ENCODE data around the gene PIK3C2G. TPM values are rescaled to one million over a fixed set of nuclear protein-coding genes. Genes with fewer than 3 reads are reported as not detected.

The PIK3C2G gene
- total and polyA plus RNA-seq, 4 donors: 0.11 to 4.8 (median 0.74) TPM; not detected in 1

DNA sequence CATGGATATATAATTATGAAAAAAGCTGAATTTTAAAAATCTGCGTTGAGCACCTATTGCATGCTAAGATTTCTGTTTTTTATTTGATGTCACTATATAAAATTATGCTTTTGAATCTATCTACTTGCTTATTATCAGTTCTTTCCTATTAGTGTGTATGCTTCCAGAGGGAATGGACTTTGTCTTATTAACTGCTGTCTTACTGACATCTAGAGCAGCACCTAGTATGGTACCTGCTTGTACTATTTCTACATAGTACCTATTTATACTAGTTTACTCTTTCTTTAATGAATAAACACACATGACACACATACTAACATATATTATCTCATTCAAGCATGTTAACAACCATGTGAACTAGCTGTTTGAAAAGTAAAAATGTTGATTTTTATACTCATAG lies 38.6 kb upstream of the PIK3C2G start:
- no peak overlapping the region for H3K9ac ChIP-seq (ENCODE audit: insufficient read depth in 1 of 2, low read length in 2 of 2)
- DNase-seq: no peak
- no peaks in the 10 kb centered on the region for H3K27me3 ChIP-seq (ENCODE audit: control insufficient read depth in 3 of 3, insufficient read depth in 3 of 3, low read length in 2 of 3)
- H3K9me3 ChIP-seq (ENCODE audit: control insufficient read depth in 4 of 4, insufficient read depth in 3 of 4, low read length in 3 of 4): no peaks in the 10 kb centered on the region
- no peak overlapping the region for H3K4me3 ChIP-seq
- H3K36me3 ChIP-seq (ENCODE audit: control insufficient read depth in 4 of 4, insufficient read depth in 4 of 4, low read length in 4 of 4): no peaks in the 10 kb centered on the region
- H3K4me1 ChIP-seq (ENCODE audit: control insufficient read depth in 5 of 5, insufficient read depth in 5 of 5, low read length in 5 of 5): peaks cover 0 to 2% (median 0%) of the 10 kb centered on the region in 5 donors
- no peak overlapping the region for H3K27ac ChIP-seq (ENCODE audit: low read depth in 1 of 2, low read length in 1 of 2)
- ATAC-seq (ENCODE audit: insufficient read depth, low FRiP score): no peak
- 85 to 97% methylated on average over 1 of the region's 1 CpG for WGBS, 2 donors
- TF ChIP-seq, protein P1, sequence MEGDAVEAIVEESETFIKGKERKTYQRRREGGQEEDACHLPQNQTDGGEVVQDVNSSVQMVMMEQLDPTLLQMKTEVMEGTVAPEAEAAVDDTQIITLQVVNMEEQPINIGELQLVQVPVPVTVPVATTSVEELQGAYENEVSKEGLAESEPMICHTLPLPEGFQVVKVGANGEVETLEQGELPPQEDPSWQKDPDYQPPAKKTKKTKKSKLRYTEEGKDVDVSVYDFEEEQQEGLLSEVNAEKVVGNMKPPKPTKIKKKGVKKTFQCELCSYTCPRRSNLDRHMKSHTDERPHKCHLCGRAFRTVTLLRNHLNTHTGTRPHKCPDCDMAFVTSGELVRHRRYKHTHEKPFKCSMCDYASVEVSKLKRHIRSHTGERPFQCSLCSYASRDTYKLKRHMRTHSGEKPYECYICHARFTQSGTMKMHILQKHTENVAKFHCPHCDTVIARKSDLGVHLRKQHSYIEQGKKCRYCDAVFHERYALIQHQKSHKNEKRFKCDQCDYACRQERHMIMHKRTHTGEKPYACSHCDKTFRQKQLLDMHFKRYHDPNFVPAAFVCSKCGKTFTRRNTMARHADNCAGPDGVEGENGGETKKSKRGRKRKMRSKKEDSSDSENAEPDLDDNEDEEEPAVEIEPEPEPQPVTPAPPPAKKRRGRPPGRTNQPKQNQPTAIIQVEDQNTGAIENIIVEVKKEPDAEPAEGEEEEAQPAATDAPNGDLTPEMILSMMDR (IDR thresholded peaks at IDR 0.05; ENCODE audit: control extremely low read depth, extremely low read depth): no peak

DNA sequence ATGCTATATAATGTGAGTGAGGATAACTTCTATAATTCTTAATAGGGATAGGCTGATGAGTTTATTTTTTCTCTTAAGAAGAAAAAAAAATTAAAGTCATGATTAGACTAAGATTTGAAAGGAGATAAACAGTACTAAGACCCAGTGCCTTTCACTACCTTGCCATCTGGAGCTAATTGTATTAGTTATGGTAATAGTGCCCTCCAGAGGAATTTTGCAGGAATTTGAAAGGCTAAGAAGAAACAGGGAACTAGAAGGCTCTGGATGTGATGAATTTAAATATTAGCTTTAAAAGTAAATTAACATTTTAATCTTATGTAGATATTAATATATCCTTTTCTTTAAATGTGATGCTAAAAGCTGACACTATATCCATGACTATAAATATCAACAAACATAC lies 36.6 kb upstream of the PIK3C2G start:
- H3K9ac ChIP-seq (ENCODE audit: insufficient read depth in 1 of 2, low read length in 2 of 2): no peak overlapping the region
- H3K9me3 ChIP-seq (ENCODE audit: control insufficient read depth in 4 of 4, insufficient read depth in 3 of 4, low read length in 3 of 4): no peaks in the 10 kb centered on the region
- H3K4me1 ChIP-seq (ENCODE audit: control insufficient read depth in 5 of 5, insufficient read depth in 5 of 5, low read length in 5 of 5): peaks cover 0 to 2% (median 0%) of the 10 kb centered on the region in 5 donors
- DNase-seq (peak in 2 of 3 donors; percentile 37 to 63), ATAC-seq (ENCODE audit: insufficient read depth, low FRiP score) (no peak)
- H3K27me3 ChIP-seq (ENCODE audit: control insufficient read depth in 3 of 3, insufficient read depth in 3 of 3, low read length in 2 of 3): no peaks in the 10 kb centered on the region
- H3K4me3 ChIP-seq: no peak overlapping the region
- H3K36me3 ChIP-seq (ENCODE audit: control insufficient read depth in 4 of 4, insufficient read depth in 4 of 4, low read length in 4 of 4): no peaks in the 10 kb centered on the region
- TF ChIP-seq, protein P1 (IDR thresholded peaks at IDR 0.05; ENCODE audit: control extremely low read depth, extremely low read depth): no peak
- no peak overlapping the region for H3K27ac ChIP-seq (ENCODE audit: low read depth in 1 of 2, low read length in 1 of 2)

DNA sequence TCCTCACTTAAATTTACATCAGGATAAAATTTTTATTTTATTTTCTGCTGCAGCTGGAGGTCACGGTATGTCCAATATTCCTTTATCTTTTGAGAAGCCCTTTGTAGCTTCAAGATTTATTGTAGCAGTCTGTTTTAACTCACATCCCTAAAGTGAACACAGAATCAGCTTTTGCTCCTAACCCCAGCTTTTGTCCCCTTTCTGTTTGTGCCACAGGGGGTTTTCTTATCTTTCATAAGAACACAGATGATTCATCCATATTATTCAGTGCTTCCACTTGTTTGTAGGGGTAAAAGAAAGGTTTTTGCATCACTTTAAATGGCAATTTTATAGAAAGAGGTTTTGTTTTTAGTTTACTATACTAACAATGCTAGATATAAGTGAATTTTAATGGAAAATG lies 21.8 kb upstream of the PIK3C2G start:
- DNase-seq: no peak
- peaks cover 0 to 3% (median 0%) of the 10 kb centered on the region in 4 donors for H3K9me3 ChIP-seq (ENCODE audit: control insufficient read depth in 4 of 4, insufficient read depth in 3 of 4, low read length in 3 of 4)
- no peak overlapping the region for H3K4me3 ChIP-seq
- H3K27ac ChIP-seq (ENCODE audit: low read depth in 1 of 2, low read length in 1 of 2): no peak overlapping the region
- no peaks in the 10 kb centered on the region for H3K4me1 ChIP-seq (ENCODE audit: control insufficient read depth in 5 of 5, insufficient read depth in 5 of 5, low read length in 5 of 5)
- no peaks in the 10 kb centered on the region for H3K27me3 ChIP-seq (ENCODE audit: control insufficient read depth in 3 of 3, insufficient read depth in 3 of 3, low read length in 2 of 3)
- ATAC-seq (ENCODE audit: insufficient read depth, low FRiP score): no peak
- H3K36me3 ChIP-seq (ENCODE audit: control insufficient read depth in 4 of 4, insufficient read depth in 4 of 4, low read length in 4 of 4): no peaks in the 10 kb centered on the region
- no peak overlapping the region for H3K9ac ChIP-seq (ENCODE audit: insufficient read depth in 1 of 2, low read length in 2 of 2)
- 90 to 97% methylated on average over 1 of the region's 1 CpG for WGBS, 2 donors
- TF ChIP-seq, protein P1 (IDR thresholded peaks at IDR 0.05; ENCODE audit: control extremely low read depth, extremely low read depth): no peak

All from lung (tissue), 12 donors.